GM12874 (cell line): ENCODE results near the gene TGFBR3.

Source experiments
- CTCF ChIP-seq: IDR thresholded peaks from 2 replicates; pipeline ENCODE4 v1.5.1; 2011; ENCODE audit warnings: low read depth, mild to moderate bottlenecking, control low read depth, low read length, moderate library complexity; ENCODE audit not compliant: insufficient read depth

The TGFBR3 gene

DNA sequence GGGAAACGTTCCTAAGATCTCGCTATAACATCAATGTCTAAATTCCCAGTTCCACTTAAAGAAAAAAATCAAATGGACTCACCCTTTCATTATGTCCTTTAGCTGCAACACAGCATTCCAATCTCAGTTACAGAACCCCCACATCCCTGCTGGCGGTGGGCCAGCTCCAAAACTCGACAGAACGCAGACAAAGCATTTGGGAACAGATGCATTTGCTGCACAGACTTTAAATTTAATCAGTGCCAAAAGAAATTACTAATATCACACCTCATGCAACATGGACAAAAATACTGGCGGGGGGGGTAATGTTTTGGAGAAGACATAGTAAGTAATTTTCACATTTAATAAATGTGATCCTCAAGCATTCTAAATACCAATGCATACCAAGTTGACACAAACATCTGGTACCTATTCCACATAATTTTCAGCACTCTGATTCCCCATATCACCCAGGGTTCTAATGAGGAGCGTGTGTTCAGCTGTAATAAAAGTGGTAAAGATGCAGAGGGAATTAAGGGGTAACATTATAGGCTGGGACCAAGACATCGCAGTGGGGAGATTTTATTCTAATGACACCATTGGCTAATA is 79.7 kb downstream of the TGFBR3 start:
- no peak for TF ChIP-seq CTCF

- no peak for TF ChIP-seq CTCF
Observed at GRCh38 chr1:91805311-91805801, 80.6 kb downstream of the TGFBR3 start.

DNA sequence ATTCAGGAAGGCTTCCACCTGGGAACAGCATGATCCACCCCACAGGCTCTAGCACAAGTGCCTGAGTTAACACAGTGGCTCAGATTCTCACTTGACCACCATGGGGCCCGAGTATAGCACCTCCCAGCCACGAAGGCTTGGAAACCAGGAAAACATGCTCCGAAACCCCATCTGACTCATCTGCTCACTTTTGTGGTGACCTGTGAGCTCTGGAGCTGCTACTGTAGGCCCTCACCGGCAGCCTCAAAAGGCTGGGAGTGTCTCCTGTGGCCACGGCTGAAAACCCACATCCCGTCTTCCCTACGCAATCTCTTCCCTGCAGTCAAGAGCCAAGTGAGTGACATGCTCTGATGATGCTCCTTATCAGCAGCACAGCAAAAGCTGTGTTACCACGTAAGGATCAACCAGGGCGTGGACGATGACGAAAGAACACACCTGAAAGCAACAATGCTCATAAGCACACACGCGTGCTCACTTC is 81.4 kb downstream of the TGFBR3 start:
- TF ChIP-seq CTCF: no peak

GRCh38 chr1:91803847-91804545 is 82.0 kb downstream of the TGFBR3 start:
- TF ChIP-seq CTCF: no peak

GRCh38 chr1:91803123-91803522 is 82.8 kb downstream of the TGFBR3 start:
- TF ChIP-seq CTCF: no peak

DNA sequence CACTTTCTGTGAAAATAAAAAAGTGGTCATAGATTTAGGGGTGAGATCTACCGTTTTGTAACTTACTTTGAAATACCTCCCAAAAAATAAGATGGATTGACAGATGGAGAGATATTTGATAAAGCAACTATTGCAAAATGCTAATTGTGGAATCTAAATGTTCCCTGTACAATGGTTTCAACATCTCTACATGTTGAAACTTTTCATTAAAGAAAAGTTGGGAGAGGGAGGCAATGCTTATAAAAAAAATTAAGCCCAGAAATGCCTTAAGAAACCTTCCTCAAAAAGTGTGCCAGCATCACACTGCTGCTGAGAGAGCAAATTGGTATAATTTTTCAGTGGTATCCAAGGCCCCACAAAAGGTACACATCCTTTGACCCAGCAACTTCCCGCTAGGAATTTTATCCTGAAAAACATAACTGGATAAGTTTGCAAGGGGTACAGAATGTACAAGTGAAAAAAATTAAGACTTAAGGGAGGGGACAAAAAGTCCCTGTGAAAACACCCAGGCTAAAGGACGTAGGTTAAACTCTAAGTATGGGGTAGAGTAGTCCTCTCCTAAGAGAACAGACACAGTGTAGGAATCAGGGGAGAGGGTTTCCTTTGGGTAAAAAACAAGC is 84.3 kb downstream of the TGFBR3 start:
- TF ChIP-seq CTCF: no peak

DNA sequence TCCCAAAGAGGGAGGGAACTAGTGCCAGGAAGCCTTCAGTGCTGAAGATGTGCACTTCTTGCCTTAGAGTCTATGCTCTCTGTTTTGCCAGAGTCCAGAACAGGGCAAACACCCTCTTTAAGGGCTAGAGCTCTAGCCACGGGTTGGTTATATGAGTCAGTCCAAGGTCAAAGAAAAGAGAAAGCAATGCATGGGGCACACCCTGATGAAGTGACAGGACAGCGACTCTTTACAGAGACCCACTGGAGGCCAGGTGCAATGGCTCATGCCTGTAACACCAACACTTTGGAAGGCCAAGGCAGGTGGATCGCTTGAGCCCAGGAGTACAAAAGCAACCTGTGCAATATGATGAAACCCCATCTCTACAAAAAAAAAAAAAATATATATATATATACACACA is 86.1 kb downstream of the TGFBR3 start:
- TF ChIP-seq CTCF: no peak
